Sciatic nerve (tissue), 2 donors: ENCODE measurements around the gene ZDHHC7. TPM values are rescaled to one million over a fixed set of nuclear protein-coding genes. Genes with fewer than 3 reads are reported as not detected.

Experiments
- ATAC-seq: fragments of 200-7000 bp; cut with Tn5 transposase; one replicate; pipeline ENCODE4 v1.9.1; 2020; ENCODE audit warnings: mild to moderate bottlenecking, moderate library complexity
- DNase-seq: peaks from one replicate; pipeline ENCODE4 v3.0.0-alpha.2; 2020; ENCODE audit warnings: low spot score
- intact Hi-C: fragments of 100-400 bp; cut with DNase I; formaldehyde crosslinking; loops from one replicate; pipeline ENCODE4 v1.14.2; 2022
- total RNA-seq: library from RNA; stranded (reverse); fragmentation: NEBNext Ultra II Directional; extraction: Animal tissue kit (Norgen Biotek cat#: 25700); gene quantifications from one replicate; pipeline ENCODE4 v1.2.1, GENCODE V29; 2021
- donor health status: DM: no; HTN: no; CAD: no.
- donor health status: DM: no; HTN: no; CAD: no.

The ZDHHC7 gene
- total RNA-seq, 1 donor from 2014 or later = 48.8 TPM

DNA sequence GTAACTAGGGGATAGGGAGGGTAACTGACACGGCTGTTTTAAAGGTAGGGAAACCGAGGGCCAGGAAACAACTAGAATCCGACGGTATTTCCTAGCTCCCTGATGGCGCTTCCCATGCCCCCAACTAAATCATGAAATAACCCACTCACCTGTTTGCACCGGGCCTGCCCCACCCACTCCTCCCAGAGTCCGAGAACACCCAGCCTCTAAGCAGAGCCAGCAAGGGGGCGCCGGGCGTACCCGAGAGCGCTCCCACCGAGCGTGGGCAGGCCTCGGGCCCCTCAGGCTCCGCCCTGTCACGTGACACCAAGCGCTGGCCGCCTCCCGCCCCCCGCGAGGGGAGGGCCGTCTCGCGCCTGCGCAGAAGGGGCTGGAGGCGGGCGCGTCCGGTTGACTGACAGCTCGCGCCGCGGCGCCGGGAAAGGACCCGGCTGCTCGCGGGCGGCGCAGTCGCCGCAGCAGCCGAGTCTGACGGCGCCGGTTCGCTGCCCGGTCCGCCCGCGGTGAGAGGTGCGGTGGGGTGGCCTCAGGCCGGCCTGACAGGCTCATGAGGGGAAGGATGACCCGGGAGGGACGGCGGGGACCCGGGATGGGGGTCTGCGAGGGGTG, 16.1 kb upstream of the ZDHHC7 start, which contains the start of gene KIAA0513:
TSS of gene KIAA0513 (plus strand) at position 447 of the 609 bp plus-strand sequence. CDS start 39,277 bp downstream, outside the sequence.
- intact Hi-C loops = no loop called here
- peak; percentile 89 for ATAC-seq

DNA sequence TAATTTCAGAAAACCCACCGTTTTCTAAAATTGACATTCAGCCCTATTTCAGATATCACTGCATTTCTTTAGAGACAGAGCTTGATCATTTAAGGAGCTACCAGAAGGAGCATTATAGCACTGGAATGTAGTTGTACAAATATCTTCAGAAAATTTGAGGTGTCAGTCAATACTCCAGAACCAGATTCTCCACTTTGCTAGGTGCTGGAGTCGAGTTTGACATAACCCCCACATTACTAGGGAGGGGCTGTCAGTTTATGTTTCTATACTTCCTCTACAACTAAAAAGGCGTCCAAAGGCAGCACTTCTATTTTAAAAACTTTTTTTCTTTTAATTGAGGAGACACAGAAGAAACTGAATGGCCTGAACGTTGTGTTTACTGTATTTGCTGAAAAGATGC, 15.4 kb upstream of the ZDHHC7 start:
- intact Hi-C loops = no loop called here
- DNase-seq (no peak), ATAC-seq (no peak)

More for the DNA sequence above, 16.1 kb upstream of the ZDHHC7 start, which contains the start of gene KIAA0513:
- peak; percentile 97 for DNase-seq

DNA sequence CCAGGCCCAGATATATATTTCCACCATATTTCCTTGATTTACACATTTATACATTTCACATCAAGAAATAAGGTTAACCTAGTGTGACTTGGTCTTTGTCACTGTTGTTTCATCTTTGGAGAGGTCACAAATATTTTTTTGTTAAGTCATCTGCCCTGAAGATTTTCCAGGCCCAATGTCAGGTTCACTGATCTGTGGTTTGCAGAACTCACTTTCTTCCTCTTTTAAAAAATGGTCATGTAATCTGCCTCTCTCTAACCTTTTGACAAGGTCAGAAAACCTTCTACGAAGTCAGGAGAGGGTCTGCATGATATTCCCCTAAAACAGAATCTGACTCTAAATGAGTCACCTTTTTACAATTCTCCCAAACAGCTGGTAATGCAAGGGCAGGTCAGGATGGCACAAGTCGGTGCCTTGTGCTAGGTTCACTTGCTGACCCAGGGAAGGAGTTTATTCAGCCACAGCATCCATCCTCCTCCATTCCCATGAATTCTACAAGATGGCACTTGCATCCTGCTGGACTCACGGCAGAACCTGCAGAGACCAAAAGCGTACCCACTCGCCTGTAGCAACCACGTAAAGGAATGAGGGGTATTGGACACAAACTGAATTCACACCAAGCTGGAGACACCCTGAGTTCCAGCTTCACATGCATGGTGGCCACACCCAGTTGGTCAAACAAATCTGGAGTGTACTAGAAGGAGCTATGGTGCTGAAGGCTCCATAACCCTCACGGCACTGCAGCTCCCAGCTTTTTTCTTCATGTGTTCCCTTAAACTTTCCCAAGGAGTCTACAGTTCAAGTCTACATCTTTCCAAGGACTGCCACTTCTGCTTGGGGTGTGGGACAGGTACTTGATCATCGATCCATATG, 14.7 kb upstream of the ZDHHC7 start:
- DNase-seq = no peak
- intact Hi-C loops = no loop called here
- no peak for ATAC-seq

DNA sequence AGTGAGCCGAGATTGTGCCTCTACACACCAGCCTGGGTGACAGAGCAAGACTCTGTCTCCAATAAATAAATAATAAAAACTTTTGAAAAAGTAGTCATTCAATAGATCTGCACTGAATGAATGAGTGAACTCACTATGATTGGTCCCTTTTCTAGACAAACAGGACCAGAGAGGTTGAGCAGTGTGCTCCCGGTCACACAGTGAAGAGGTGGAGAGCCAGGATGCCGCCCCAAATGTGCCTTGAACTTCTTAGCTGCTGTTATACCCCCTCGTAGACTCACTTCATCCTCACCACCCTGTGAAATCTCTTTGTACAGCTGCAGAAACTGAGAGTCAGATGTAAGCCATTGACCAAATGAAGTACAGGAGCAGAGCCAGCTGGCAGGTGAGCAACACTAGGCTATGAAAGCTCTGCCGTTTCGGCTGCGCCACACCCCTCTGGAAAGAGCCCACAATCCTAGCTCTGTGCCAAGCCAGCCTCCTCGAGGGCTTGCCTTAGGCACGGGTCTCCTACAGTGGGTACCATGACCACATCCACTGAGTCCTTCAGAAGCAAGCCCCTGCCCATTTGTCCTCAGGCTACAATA, 8.4 kb upstream of the ZDHHC7 start:
- intact Hi-C loops = no loop called here
- DNase-seq (no peak), ATAC-seq (peak; percentile 70)

DNA sequence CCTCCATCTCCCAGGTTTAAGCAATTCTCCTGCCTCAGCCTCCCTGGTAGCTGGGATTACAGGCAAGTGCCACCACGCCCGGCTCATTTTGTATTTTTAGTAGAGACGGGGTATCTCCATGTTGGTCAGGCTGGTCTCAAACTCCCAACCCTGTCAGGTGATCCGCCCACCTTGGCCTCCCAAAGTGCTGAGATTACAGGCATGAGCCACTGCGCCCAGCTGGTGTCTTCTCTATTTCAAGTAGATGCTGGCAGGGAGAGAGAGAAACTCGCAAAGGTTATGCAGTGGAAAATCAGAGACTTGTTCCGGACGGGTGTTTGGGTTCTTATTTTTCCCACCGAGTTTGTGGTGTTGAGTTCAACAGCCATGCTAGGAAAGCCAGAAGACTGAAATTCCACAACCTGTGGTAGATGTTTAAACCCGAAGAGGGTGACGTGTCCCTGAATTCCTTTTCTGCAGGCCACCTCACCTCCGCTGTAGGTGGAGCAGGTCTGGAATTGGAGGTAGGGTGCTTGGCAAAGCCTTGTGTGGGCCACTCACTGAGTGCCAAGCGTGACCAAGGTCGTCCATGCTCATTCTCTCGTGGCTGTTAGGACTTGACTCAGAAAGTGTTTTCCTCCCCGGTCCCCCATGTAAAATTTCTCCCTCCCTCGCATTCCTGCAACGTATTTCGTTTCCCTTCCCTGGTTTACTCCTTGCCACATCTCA, 7.3 kb upstream of the ZDHHC7 start:
- no peak for DNase-seq
- intact Hi-C loops = no loop called here
- no peak for ATAC-seq

DNA sequence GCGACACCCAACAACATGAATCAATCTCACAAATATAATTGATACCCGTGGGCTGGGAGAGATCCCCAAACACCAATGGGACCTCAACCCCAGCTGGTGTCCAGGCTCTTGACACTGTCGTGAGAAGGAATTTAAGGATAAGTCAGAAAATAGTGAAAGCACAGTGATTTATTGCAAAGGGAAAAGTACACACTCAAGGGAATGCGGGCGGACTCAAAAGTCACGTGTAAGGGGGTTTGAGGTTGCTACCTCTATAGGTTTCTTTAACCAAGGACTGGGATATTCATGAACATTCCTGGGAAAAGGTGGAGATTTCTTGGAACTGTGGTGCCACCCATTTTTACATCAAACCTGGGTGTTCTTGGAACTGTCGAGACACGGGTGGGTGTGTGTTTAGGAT, 6.3 kb upstream of the ZDHHC7 start:
- ATAC-seq = no peak
- intact Hi-C loops = no loop called here
- no peak for DNase-seq

DNA sequence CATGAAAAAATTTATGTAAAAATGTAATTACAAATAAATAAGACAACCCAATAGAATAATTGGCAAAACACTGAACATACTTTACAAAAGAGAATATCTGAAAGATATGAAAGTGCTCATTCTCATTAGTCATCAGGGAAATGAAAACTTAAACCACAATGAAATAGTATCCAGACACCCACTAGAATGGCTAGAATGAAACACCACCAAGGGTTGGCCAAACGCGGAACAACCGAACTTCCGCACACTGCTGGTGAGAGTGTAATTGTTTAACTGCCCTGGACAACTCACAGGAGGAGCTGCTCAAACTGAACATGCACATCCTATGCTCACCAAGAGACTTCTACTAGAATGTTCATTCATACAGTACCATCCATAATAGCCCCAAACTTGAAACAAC, 5.8 kb upstream of the ZDHHC7 start:
- intact Hi-C loops = no loop called here
- DNase-seq = no peak
- no peak for ATAC-seq

DNA sequence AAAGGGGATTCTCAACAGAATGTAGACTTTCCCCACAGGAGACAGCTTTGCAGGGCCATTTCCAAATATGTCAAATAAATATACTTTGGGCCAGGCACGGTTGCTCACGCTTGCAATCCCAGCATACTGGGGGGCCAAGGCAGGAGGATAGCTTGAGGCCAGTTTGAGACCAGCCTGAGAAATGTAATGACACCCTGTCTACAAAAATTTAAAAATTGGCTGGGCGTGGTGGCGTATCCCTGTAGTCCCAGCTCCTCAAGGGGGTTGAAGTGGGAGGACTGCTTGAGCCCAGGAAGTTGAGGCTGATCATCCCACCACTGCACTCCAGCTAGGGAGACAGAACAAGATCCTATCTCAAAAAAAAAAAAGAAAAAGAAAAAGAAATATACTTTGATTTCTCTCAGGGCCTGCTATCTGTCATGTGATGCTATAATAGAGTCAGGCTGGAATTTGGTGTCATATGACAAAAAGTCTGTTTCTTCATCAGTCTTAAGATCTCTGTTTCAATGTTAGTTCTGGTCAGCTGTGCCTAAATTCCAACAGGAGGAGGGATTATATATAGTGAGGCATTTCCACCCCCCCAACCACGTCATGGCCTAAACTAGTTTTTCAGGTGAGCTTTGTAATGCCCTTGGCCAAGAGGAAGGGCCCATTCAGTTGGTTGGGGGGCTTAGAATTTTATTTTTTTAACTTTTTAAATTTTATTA, 4.3 kb upstream of the ZDHHC7 start:
- intact Hi-C loops = no loop called here
- ATAC-seq (no peak), DNase-seq (no peak)

DNA sequence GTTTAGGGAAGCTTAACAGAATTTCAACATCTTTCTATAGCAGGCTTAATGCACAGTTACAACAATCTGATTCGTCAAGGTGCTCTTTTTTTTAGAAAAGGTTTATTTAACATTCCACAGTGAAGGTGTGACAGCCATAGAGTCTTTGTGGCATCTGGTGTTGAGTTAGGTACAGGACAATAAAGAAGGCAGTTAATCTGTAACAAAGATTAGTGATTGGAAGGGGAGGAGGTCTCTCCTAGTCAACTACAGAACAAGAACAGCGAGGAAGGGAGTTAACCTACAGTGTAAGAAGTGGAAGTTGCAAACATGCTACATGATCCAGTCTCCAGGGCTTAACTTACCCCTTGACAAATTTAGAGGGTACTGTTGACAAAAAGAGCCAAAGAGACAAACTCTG, 3.0 kb upstream of the ZDHHC7 start:
- intact Hi-C loops = no loop called here

DNA sequence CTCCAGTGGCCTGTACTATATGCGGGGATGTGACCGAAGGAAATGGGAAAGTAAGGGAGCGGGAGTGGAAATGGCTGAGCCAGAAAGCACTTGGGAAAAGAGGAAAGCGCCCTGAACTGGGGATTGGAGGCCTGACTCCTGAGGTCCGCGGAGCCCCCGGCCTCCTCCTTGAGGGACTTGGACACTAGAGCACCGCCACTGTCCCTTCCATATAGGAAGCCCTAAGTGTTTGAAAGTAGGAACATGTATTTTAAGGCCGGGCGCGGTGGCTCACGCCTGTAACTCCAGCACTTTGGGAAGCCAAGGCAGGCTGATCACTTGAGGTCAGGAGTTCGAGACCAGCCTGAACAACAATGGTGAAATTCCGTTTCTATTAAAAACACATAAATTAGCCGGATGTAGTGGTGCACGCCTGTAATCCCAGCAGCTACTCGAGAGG, 530 bp upstream of the ZDHHC7 start:
- DNase-seq = no peak
- intact Hi-C loops = no loop called here

More for the DNA sequence above, 3.0 kb upstream of the ZDHHC7 start:
- ATAC-seq = no peak
- DNase-seq = no peak

DNA sequence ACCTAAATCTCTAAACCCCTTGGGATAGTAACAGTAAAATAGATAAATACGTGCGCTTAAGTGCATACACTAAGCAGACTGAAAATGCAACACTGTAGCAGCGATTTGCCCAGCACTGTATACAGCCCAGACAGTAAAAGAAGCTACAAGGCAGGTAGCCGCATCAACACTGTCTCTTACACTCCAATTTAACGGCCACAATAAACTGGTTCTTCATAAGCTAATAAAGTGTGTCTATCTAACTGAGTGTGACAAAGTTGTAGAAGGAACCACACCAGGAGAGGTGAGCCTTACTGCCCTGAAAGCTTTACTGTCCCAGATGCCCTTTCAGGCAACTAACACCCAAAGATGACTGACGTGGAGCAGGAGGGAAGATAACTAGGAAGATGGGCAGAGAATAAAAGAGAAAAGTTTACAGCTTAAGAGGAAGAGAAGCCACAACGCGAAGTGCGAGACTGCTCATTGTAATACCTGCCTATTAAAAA, 847 bp downstream of the ZDHHC7 start:
- ATAC-seq = no peak
- intact Hi-C loops = no loop called here
- DNase-seq = no peak

More for the DNA sequence above, 530 bp upstream of the ZDHHC7 start:
- no peak for ATAC-seq

DNA sequence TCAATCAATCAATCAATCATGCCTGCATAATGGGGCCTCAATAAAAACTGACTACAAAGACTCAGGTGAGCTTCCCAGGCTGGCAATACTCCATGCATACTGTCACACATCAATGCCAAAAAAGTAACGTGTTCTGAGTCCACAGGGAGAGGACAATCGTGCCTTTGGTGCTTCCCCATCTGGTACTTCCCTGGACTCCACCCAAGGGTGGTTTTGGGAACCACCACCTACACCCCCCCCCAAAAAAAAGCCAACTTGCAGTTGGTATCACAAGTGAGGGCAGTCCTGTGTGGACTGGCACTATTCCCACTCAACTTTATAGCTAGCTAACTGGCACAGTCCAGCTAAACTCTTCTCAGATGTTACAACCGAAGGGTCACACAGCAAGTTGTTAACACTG, 3.1 kb downstream of the ZDHHC7 start:
- intact Hi-C loops = no loop called here
- ATAC-seq = no peak
- no peak for DNase-seq

DNA sequence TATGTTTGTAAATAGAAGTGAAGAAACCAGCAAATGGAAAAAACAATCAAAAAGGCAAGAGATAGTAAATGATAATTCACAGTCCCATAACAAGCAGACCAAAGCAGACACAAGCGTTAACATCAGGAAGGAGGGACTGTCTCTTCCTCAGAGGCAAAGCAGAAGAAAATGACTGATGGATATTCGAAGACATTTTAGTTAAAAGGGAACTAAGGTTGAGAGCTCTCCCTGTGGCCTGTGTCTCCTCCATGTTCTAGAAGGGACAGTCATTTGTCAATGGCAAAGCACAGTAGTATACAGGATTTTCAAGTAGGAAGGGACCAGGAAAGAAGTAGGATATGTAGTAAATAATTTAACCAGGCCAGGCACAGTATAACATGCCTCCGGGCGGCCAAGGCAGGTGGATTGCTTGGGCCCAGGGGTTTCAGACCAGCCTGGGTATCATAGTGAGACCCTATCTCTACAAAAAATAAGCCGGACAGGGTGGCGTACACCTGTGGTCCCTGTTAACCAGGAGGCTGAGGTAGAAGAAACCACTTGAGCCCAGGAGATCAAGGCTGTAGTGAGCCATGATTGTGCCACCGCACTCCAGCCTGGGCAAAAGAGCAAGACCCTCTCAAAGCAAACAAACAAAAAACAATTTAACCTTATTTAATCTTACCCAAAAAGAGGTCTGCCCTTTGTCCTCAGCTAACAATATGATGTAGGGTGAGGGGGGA, 3.7 kb downstream of the ZDHHC7 start:
- intact Hi-C loops = no loop called here
- no peak for DNase-seq
- ATAC-seq = no peak

DNA sequence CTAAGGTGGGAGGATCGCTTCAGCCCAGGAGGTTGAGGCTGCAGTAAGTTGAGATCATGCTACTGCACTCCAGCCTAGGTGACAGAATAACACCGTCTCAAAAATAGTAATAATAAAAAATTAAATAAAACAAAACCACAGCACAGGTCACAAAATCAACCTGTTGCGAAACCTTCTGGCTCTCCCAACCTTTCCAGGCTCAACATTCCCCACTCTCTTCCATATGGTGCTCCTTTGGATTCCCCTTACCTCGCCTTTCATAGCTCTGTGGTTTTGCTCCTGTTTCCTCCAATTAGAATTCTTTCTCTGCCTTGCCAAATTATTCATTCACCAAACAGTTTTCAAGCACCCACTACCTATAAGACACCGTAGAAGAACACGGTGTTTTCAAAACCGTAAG, 4.7 kb downstream of the ZDHHC7 start:
- ATAC-seq = no peak
- intact Hi-C loops = no loop called here
- no peak for DNase-seq

DNA sequence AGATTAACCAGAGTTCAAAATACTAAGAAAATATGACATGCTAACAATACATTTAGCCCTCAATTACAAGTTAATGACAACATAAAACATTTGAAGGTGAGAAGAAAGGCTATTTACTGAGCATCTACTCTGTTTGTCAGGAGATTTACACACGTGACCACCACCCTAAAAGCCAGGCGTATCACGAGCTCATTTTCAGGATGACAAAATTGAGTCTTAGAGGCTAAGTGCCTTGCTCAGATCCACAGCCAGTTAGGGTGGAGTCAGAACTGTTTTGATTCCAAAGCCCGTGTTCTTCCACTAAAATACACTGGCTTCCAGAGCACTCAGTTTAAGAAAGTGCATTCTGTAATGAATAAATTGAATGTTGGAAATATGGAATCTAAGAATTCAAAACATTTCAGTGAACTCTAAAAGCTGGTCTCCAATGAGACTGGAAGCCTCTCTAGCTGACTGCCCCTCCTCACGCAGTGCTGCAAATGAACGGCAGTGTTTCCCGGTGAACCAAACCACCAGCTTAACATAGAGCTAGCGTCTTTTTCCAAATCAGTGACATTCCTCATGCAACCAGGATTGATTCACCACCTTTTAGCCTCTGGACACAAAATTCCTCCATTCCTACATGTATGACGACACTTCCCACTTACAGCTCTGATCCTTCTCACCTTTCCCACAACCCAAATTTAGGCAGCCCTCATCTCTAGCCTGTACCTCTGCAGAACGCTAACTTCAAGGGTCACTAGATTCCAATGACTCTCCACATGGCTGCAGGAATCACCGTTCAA, 5.9 kb downstream of the ZDHHC7 start:
- intact Hi-C loops = no loop called here
- no peak for DNase-seq

DNA sequence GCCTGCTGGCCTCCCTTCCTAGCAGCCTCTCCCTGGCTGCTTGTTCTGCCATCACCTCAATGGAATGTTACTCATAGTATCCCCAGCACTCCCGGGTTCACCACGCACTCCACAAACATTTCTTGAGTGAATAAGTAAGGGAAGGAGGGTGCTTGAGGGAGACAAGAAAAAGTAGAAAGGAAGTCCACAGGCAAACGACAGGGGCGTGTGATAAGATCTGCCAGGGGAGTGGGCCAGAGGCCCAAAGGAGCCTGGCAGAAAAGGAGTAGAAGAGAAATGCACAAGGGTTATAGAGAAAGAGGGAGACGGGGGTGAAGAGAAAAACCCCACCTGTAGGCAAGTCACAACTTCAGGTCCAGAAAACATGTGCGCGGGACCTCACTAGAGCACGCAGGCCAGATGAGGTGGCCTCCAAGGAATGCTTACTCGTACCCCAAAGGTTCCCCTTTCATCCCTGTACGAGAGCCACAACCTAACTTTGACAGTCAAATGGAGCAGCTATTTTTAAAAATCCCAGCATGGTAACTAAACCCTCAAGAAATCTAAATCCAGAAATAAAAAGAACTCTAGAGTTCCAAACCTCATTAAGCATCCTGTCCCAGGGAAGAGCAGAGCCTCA, 6.6 kb downstream of the ZDHHC7 start:
- ATAC-seq = peak; percentile 54
- peak; percentile 60 for DNase-seq
- intact Hi-C loops = no loop called here

More for the DNA sequence above, 5.9 kb downstream of the ZDHHC7 start:
- peak; percentile 86 for ATAC-seq
